Mammary microvascular endothelial cell (primary cell): ENCODE measurements around the gene CCNQ. TPM values are rescaled to one million over a fixed set of nuclear protein-coding genes. Genes with fewer than 3 reads are reported as not detected.

Source experiments
- total RNA-seq: library from RNA; depleted of rRNA; stranded (reverse); fragments of >200 nt; gene quantifications from 2 replicates; pipeline ENCODE4 v1.2.3, GENCODE V29; 2015

The CCNQ gene
- 46.2 and 47.6 TPM in 2 replicates for total RNA-seq

GRCh38 chrX:153598541-153599191, at the start of gene CCNQ:
CCNQ (minus strand) TSS chrX:153599139; CDS start chrX:153599073, 66 bp downstream.

DNA sequence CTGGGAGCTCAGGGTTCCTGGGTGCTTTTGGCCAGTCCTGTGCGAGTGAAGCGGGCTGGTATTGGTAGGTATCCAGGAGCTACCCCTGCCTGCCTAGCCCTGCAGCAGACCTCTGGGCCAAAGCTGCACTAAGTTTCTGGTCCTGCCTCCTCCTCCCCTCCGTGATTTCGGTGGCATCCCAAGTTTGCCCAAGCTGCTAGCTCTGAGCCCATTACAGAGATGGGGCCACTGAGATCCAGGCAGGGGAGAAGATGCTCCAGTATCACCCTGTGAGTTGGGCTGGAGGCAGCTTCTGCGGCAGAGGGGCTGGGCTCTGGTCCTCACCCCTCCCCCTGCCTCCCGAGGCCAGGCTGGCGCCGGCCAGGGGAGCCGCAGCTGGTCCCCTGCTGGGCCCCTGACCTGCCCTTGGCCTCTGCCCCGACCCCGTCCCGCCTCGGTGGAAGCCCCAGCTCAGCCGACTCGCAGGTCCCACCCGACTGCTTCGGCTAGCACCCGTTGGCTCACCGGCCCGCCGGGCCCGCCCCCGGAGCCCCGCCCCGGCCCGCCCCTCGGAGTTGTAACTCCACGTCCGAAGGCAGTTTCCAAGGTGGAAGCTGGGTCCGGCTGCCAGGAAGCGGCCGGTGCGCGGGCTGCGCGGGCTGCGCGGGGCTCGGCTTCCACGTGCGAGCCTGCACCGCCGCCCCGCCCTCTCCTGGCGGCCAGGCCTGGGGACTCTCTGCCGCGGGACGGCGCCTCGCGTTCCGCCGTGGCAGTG, 47.9 kb upstream of the CCNQ start, which contains the start of gene DUSP9:
TSS of gene DUSP9 (plus strand) at position 584 of the 754 bp plus-strand sequence. CDS start 751 bp downstream, outside the sequence.

Other genes starting within 250 kb of the CCNQ start
- gene PNMA6E, start 197.8 kb downstream of the CCNQ start, total RNA-seq, result not detected in 2 replicates
- gene ZFP92, start 187.7 kb downstream of the CCNQ start, total RNA-seq, result 0.07 and 0.10 TPM in 2 replicates
- 2.2 TPM in 1 of 2 replicates, not detected in the other for gene TREX2, start 153.1 kb downstream of the CCNQ start, total RNA-seq
- gene HAUS7, start 128.6 kb downstream of the CCNQ start, total RNA-seq, result 34.5 and 42.4 TPM in 2 replicates
- 6.0 and 7.2 TPM in 2 replicates for gene BGN, start 104.2 kb downstream of the CCNQ start, total RNA-seq
- not detected in 2 replicates for gene ATP2B3, start 81.5 kb downstream of the CCNQ start, total RNA-seq
- gene DUSP9, start 48.1 kb upstream of the CCNQ start, total RNA-seq, result not detected in 2 replicates
- gene PNCK, start 74.7 kb upstream of the CCNQ start, total RNA-seq, result not detected in 2 replicates
- 1.4 and 2.0 TPM in 2 replicates for gene SLC6A8, start 88.8 kb upstream of the CCNQ start, total RNA-seq
- gene BCAP31, start 125.2 kb upstream of the CCNQ start, total RNA-seq, result 218 and 225 TPM in 2 replicates
- gene ABCD1, start 125.7 kb upstream of the CCNQ start, total RNA-seq, result 12.3 and 14.3 TPM in 2 replicates
- gene PLXNB3, start 165.1 kb upstream of the CCNQ start, total RNA-seq, result 3.5 and 10.6 TPM in 2 replicates
- under 0.01 TPM in 1 of 2 replicates, not detected in the other for gene SRPK3, start 181.9 kb upstream of the CCNQ start, total RNA-seq
- gene IDH3G, start 195.2 kb upstream of the CCNQ start, total RNA-seq, result 50.8 and 71.7 TPM in 2 replicates
- gene SSR4, start 195.5 kb upstream of the CCNQ start, total RNA-seq, result 216 and 289 TPM in 2 replicates
- gene PDZD4, start 231.4 kb upstream of the CCNQ start, total RNA-seq, result not detected in 2 replicates